ENCODE measurements around the gene LTBP3. TPM values are rescaled to one million over a fixed set of nuclear protein-coding genes. Genes with fewer than 3 reads are reported as not detected.

Gene LTBP3
- 67.5 to 157 TPM (median 130 TPM) in 5 replicates for total RNA-seq (2022; extraction: Qiagen RNA extraction; ENCODE audit: low read depth)

DNA sequence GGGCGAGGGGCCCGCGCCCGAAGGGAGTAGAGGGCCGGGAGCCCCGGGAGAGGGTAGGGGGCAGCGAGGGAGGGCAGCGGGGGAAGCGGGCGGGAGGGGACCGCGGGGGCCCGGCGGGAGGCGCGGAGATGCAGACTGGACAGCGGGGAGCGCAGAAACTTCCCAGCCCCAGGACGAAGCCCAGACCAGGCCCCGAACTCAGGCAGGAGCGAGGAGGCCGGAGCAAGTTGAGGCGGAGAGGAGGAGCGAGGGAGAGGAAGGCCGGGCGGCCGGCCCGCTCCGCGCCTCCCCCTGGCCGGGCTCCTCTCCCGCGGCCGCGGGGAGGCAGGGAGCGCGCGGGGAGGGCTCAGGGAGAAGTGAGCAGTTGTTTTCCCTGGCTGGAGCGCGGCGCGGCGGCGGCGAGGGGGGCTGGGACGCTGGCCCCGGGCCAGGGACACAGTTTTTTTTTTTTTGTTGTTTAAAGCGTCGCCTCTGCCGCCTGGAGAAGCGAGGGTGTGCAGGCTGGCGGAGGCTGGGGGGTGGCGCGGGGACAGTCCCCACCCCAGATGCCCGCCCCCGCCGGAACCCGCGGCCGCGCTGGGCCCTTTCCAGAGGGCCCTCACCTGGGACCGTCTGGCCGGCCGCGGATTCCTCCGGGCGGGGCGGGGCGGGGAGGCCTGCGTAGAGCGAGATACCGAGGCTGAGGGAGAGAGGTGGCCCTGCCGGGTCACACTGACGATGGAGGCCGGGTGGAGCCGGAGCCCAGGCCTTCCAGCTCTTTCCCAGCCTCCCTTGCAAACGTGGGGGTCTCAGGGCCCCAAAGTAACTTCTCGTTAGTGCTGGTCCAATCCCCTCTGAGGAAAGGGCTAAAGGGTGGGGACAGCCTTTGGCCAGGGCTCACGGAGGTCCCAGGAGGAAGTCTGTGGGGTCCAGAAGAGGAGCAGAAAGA, at the start of gene LTBP3:
Gene LTBP3, minus strand, starts transcription at position 358 of the 928 bp plus-strand sequence. CDS start 400 bp downstream, outside the sequence.

DNA sequence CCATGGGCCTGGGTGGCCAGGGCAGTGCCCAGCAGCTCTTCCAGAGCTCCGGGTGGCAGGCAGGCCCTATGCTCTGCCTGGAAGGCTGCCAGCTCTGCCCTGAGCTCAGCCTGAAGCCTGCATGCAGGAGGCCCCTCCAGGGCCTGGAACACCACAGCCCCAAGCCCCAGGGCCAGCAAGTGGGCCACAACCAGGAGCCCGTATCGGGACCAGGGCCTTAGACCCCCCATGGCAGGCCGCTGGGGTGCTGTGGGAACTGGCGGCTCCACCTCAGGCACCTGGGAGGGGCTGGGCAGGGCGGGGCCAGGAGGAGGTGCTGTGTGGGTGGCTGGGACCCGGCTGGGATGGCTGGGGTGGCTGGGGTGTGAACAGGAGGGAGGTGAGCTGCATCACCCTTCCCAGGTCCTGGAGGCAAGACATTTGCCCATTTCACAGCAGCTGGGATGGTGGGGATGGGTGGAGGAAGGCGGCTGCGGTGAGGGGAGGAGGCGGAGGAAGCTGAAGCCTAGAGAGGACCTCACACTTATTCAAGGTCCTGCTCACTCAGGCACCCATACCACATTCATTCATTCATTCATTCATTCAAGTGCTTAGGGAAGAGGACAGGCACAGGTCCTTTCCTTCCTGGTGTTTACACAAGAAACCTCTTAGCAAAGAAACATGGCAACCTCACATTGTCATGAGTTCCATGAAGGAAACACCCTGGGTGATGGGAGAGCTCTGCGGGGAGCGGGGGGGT, 37.6 kb upstream of the LTBP3 start, which contains the start of gene KCNK7:
Gene KCNK7, minus strand, starts transcription at position 258 of the 739 bp plus-strand sequence. Its CDS starts 28 bp downstream, at position 230.

DNA sequence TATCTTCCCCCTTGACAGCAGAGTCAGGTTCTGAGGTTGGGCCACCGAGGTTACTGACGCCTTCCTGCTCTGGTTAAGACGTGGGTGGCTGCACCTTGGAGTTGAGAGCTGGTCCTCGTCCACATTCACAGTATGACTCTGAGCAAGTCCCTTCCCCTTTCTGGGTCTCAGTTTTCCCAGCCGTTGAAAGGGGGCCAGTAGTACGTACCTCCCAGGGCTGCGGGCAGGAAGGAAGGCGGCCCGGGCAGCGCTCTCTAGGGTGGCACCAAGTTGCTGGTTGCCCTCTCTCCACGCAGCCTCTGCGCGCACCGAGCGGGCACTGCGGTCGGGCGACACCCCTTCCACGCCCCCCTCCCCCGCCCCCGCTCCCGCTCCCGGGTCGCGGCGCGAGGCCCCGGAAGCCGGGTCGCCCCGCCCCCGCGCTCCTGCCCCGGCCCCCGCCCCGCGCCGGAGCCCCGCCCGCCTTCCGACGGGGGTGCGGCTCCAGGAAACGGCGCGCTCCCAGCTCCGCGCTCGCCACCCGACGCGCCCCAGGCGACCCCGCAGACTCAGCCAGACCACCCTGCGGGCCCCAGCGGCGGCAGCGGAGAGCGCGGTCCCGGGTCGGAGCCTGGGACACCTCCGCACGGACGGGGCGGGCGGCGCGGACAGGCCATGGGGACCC, 17.5 kb upstream of the LTBP3 start, which contains the start of gene EHBP1L1:
Gene EHBP1L1, plus strand, starts transcription at position 486 of the 664 bp plus-strand sequence. CDS start 250 bp downstream, outside the sequence.

DNA sequence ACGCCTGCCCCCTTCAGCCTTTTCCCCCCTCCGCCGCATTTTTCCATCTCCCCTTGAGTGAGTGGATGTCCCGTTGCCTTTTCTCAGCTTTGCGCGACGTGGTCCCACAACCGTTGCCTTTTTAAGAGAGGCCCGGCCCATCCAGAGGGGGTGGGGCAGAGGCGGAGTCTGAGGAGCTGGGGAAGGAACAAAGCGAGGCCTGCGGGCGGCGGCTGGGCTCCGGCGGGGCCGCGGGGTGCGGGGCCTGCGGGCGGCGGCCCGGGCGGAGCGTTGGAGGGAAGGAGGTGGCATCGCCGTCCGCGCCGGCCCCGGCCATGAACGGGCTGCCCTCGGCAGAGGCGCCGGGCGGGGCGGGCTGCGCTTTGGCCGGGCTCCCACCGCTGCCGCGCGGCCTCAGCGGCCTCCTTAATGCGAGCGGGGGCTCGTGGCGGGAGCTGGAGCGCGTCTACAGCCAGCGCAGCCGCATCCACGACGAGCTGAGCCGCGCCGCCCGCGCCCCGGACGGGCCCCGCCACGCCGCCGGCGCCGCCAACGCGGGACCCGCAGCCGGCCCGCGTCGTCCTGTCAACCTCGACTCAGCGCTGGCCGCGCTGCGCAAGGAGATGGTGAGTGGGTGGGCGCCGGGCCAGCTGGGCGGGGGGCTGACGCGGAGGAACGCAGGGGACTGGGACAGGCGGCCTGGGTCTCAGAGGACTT, 14.3 kb upstream of the LTBP3 start, which contains the start of gene FAM89B:
Gene FAM89B, plus strand, starts transcription at position 183 of the 696 bp plus-strand sequence. Its CDS starts 132 bp downstream, at position 315.

DNA sequence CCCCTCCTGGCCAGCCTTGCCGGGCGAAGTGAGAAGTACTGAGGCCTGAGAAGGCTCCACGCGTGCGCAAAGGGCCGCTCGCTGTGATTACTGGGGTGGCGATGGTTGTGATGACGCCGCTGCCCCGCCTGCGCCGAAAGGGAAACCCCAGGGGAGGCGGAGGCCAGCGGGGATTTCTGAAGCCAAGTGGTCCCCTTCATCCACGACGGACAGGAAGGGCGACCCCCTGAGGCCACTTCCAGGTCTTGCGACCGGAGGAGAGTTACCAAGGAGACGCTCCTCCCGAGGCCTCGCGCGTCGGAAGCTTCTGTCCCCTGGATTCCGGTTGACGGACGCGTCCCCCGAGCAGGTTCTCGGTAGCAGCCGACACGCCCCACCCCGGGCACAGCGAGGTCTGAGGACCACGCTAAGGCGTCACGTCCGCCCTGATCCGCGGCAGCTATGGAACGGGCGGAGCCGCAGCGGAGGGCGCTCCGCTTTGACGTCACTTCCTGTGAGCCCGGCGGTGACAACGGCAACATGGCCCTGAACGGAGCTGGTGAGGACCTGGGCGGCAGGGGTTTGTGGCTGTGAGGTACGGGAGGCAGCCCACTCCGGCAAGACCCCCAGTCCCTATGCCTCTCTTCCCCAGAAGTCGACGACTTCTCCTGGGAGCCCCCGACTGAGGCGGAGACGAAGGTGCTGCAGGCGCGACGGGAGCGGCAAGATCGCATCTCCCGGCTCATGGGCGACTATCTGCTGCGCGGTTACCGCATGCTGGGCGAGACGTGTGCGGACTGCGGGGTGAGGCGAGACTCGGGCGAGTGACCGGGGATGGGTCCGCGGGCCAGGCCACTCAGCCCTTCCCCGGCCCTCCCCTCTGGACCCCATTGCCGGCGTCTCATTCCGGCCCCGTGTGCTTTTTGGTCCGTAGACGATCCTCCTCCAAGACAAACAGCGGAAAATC, 12.1 kb upstream of the LTBP3 start, which contains the start of gene ZNRD2:
Gene ZNRD2, plus strand, starts transcription at position 505 of the 946 bp plus-strand sequence. Its CDS starts 15 bp downstream, at position 520.

DNA sequence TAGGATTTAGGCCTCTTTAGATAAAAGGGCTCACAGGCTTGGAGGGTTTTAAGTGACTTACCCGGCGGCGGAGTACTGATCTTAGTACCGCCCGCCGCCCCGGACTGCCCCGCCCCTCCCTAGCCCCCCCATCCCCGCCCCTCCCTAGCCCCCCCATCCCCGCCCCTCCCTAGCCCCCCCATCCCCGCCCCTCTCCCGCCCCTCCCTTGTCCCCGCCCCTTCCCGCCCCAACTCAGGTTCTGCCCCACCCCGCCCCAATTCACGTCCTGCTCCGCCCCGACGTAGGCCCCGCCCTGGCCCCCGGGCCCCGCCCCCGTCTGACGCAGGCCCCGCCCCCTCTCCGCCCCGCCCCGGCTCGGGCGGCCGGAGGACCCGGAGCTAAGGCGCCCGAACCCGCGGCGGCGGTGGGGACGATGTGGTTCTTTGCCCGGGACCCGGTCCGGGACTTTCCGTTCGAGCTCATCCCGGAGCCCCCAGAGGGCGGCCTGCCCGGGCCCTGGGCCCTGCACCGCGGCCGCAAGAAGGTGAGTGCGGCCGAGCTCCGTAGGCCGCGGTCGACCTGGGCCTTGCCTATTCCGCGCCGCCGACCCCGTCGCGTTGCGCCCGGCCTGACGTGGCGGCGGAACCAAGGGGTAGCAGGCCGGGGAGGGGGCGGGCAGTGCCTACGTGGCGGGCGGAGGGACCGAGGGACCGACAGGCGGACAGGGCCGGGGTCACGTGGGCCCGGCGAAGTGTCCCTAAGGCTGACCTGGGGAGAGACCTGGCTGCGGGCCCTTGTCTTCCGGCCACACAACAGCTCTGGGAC, 33.2 kb downstream of the LTBP3 start, which contains the start of gene SCYL1:
Gene SCYL1, plus strand, starts transcription at position 343 of the 805 bp plus-strand sequence. Its CDS starts 71 bp downstream, at position 414.

DNA sequence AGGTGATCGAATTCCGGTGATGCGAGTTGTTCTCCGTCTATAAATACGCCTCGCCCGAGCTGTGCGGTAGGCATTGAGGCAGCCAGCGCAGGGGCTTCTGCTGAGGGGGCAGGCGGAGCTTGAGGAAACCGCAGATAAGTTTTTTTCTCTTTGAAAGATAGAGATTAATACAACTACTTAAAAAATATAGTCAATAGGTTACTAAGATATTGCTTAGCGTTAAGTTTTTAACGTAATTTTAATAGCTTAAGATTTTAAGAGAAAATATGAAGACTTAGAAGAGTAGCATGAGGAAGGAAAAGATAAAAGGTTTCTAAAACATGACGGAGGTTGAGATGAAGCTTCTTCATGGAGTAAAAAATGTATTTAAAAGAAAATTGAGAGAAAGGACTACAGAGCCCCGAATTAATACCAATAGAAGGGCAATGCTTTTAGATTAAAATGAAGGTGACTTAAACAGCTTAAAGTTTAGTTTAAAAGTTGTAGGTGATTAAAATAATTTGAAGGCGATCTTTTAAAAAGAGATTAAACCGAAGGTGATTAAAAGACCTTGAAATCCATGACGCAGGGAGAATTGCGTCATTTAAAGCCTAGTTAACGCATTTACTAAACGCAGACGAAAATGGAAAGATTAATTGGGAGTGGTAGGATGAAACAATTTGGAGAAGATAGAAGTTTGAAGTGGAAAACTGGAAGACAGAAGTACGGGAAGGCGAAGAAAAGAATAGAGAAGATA, 59.0 kb downstream of the LTBP3 start, which contains the start of gene MALAT1:
Gene MALAT1, plus strand, starts transcription at position 69 of the 736 bp plus-strand sequence.

Other genes starting within 250 kb of the LTBP3 start
- 13.7 to 22.4 TPM (median 14.9 TPM) in 5 replicates for gene CDC42EP2, start 243.5 kb downstream of the LTBP3 start, total RNA-seq (2022; extraction: Qiagen RNA extraction; ENCODE audit: low read depth)
- gene DPF2, start 224.5 kb downstream of the LTBP3 start, total RNA-seq (2022; extraction: Qiagen RNA extraction; ENCODE audit: low read depth) = 39.2 to 48.6 TPM (median 42.1 TPM) in 5 replicates
- 0.39 to 1.2 TPM (median 1.1 TPM) in 5 replicates for gene TIGD3, start 203.6 kb downstream of the LTBP3 start, total RNA-seq (2022; extraction: Qiagen RNA extraction; ENCODE audit: low read depth)
- 10.4 to 16.8 TPM (median 13.0 TPM) in 5 replicates for gene SLC25A45, start 175.7 kb downstream of the LTBP3 start, total RNA-seq (2022; extraction: Qiagen RNA extraction; ENCODE audit: low read depth)
- gene FRMD8, start 171.7 kb downstream of the LTBP3 start, total RNA-seq (2022; extraction: Qiagen RNA extraction; ENCODE audit: low read depth) = 29.3 to 69.2 TPM (median 58.5 TPM) in 5 replicates
- gene NEAT1, start 135.6 kb downstream of the LTBP3 start, total RNA-seq (2022; extraction: Qiagen RNA extraction; ENCODE audit: low read depth) = 137 to 311 TPM (median 219 TPM) in 5 replicates
- 34.8 to 90.0 TPM (median 83.9 TPM) in 5 replicates for gene MALAT1, start 59.3 kb downstream of the LTBP3 start, total RNA-seq (2022; extraction: Qiagen RNA extraction; ENCODE audit: low read depth)
- 35.8 to 64.9 TPM (median 61.7 TPM) in 5 replicates for gene SCYL1, start 33.3 kb downstream of the LTBP3 start, total RNA-seq (2022; extraction: Qiagen RNA extraction; ENCODE audit: low read depth)
- gene ZNRD2, start 12.1 kb upstream of the LTBP3 start, total RNA-seq (2022; extraction: Qiagen RNA extraction; ENCODE audit: low read depth) = 60.7 to 80.8 TPM (median 71.8 TPM) in 5 replicates
- 20.9 to 62.5 TPM (median 57.0 TPM) in 5 replicates for gene FAM89B, start 14.2 kb upstream of the LTBP3 start, total RNA-seq (2022; extraction: Qiagen RNA extraction; ENCODE audit: low read depth)
- gene EHBP1L1, start 17.7 kb upstream of the LTBP3 start, total RNA-seq (2022; extraction: Qiagen RNA extraction; ENCODE audit: low read depth) = 25.8 to 50.8 TPM (median 45.7 TPM) in 5 replicates
- gene KCNK7, start 37.4 kb upstream of the LTBP3 start, total RNA-seq (2022; extraction: Qiagen RNA extraction; ENCODE audit: low read depth) = 0.22 to 2.3 TPM (median 0.94 TPM) in 4 of 5 replicates, not detected in the other
- 25.9 to 57.4 TPM (median 50.9 TPM) in 5 replicates for gene MAP3K11, start 55.9 kb upstream of the LTBP3 start, total RNA-seq (2022; extraction: Qiagen RNA extraction; ENCODE audit: low read depth)
- gene PCNX3, start 57.4 kb upstream of the LTBP3 start, total RNA-seq (2022; extraction: Qiagen RNA extraction; ENCODE audit: low read depth) = 19.9 to 40.4 TPM (median 37.0 TPM) in 5 replicates
- gene SIPA1, start 79.7 kb upstream of the LTBP3 start, total RNA-seq (2022; extraction: Qiagen RNA extraction; ENCODE audit: low read depth) = 7.6 to 22.6 TPM (median 19.8 TPM) in 5 replicates
- 54.3 to 80.3 TPM (median 76.8 TPM) in 5 replicates for gene RELA, start 104.6 kb upstream of the LTBP3 start, total RNA-seq (2022; extraction: Qiagen RNA extraction; ENCODE audit: low read depth)
- gene KAT5, start 153.9 kb upstream of the LTBP3 start, total RNA-seq (2022; extraction: Qiagen RNA extraction; ENCODE audit: low read depth) = 35.6 to 53.4 TPM (median 50.5 TPM) in 5 replicates
- gene RNASEH2C, start 162.4 kb upstream of the LTBP3 start, total RNA-seq (2022; extraction: Qiagen RNA extraction; ENCODE audit: low read depth) = 23.0 to 58.3 TPM (median 43.6 TPM) in 5 replicates
- 6.0 to 13.9 TPM (median 11.2 TPM) in 5 replicates for gene AP5B1, start 222.6 kb upstream of the LTBP3 start, total RNA-seq (2022; extraction: Qiagen RNA extraction; ENCODE audit: low read depth)
- 0.08 to 0.15 TPM (median 0.09 TPM) in 3 of 5 replicates, not detected in the others for gene OVOL1, start 228.7 kb upstream of the LTBP3 start, total RNA-seq (2022; extraction: Qiagen RNA extraction; ENCODE audit: low read depth)